ENCODE data around the gene PILRA.
"Not testable (repeated sequence)": the region's sequence is repeated elsewhere in the genome, so short reads cannot be mapped to it uniquely, and the experiment has no call there.

GRCh38 chr7:100373870-100374598, 747 bp downstream of the PILRA start:
- TF ChIP-seq, protein P1, sequence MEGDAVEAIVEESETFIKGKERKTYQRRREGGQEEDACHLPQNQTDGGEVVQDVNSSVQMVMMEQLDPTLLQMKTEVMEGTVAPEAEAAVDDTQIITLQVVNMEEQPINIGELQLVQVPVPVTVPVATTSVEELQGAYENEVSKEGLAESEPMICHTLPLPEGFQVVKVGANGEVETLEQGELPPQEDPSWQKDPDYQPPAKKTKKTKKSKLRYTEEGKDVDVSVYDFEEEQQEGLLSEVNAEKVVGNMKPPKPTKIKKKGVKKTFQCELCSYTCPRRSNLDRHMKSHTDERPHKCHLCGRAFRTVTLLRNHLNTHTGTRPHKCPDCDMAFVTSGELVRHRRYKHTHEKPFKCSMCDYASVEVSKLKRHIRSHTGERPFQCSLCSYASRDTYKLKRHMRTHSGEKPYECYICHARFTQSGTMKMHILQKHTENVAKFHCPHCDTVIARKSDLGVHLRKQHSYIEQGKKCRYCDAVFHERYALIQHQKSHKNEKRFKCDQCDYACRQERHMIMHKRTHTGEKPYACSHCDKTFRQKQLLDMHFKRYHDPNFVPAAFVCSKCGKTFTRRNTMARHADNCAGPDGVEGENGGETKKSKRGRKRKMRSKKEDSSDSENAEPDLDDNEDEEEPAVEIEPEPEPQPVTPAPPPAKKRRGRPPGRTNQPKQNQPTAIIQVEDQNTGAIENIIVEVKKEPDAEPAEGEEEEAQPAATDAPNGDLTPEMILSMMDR (IDR thresholded peaks at IDR 0.05): peak in 1 of 6 experiments; percentile 4
- TF ChIP-seq POLR2A (IDR thresholded peaks at IDR 0.05): not testable (repeated sequence)

Measured in adrenal gland (tissue), 5 donors.